ENCODE data around the gene TGIF2.

The TGIF2 gene

GRCh38 chr20:36593347-36593929, 20.0 kb downstream of the TGIF2 start:
- Histone ChIP-seq H3K27ac (ENCODE audit: low read depth, low read length, poor library complexity, severe bottlenecking) (peak overlapping the region; percentile 84), H3K36me3 (ENCODE audit: insufficient read depth, low read length) (peaks cover 29% of the 10 kb centered on the region; the same call in 1 of the 2 replicates), H3K9ac (ENCODE audit: low read length) (peak overlapping the region; percentile 30; the same call in 1 of the 2 replicates)

GRCh38 chr20:36599912-36600345, 26.5 kb downstream of the TGIF2 start:
- no peak overlapping the region for H3K9ac ChIP-seq (ENCODE audit: low read length)
- no peak overlapping the region for H3K4me2 ChIP-seq (ENCODE audit: low read length)
- H3F3A ChIP-seq (ENCODE audit: insufficient read depth, low read length) = no peaks in the 10 kb centered on the region
- H3K27ac ChIP-seq (ENCODE audit: low read depth, low read length, poor library complexity, severe bottlenecking) = peak overlapping the region; percentile 65
- H3K9me2 ChIP-seq (ENCODE audit: low read depth, low read length) = no peaks in the 10 kb centered on the region
- H4K20me1 ChIP-seq (ENCODE audit: insufficient read depth, low read length) = no peaks in the 10 kb centered on the region
- TF ChIP-seq CTCF (IDR thresholded peaks at IDR 0.05; ENCODE audit: low read length) = no peak
- H3K9me3 ChIP-seq (ENCODE audit: low read length) = no peaks in the 10 kb centered on the region
- peaks cover 31% of the 10 kb centered on the region for H3K4me1 ChIP-seq (ENCODE audit: insufficient read depth, low read length, severe bottlenecking)
- H3K27me3 ChIP-seq (ENCODE audit: insufficient read depth, low read length) = no peaks in the 10 kb centered on the region
- H3K4me3 ChIP-seq (ENCODE audit: low read depth, low read length, poor library complexity, severe bottlenecking) = no peak overlapping the region
- no peaks in the 10 kb centered on the region for H3K79me2 ChIP-seq (ENCODE audit: insufficient read depth, low read length)
- H2AFZ ChIP-seq (ENCODE audit: low read length) = no peak overlapping the region
- H3K36me3 ChIP-seq (ENCODE audit: insufficient read depth, low read length) = no peaks in the 10 kb centered on the region; the same call in 1 of the 2 replicates

More at GRCh38 chr20:36593347-36593929, 20.0 kb downstream of the TGIF2 start:
- Histone ChIP-seq H3K4me1 (ENCODE audit: insufficient read depth, low read length, severe bottlenecking) (peaks cover 43% of the 10 kb centered on the region), H2AFZ (ENCODE audit: low read length) (no peak overlapping the region), H3F3A (ENCODE audit: insufficient read depth, low read length) (0 out of 2 replicates have a peak, but pooled peaks cover 4% of the 10 kb centered on the region), H3K9me3 (ENCODE audit: low read length) (no peaks in the 10 kb centered on the region), H3K79me2 (ENCODE audit: insufficient read depth, low read length) (no peaks in the 10 kb centered on the region), H3K27me3 (ENCODE audit: insufficient read depth, low read length) (no peaks in the 10 kb centered on the region), H3K4me2 (ENCODE audit: low read length) (peak overlapping the region; percentile 22; the same call in 1 of the 2 replicates), H4K20me1 (ENCODE audit: insufficient read depth, low read length) (no peaks in the 10 kb centered on the region), H3K4me3 (ENCODE audit: low read depth, low read length, poor library complexity, severe bottlenecking) (no peak overlapping the region), H3K9me2 (ENCODE audit: low read depth, low read length) (no peaks in the 10 kb centered on the region)
- no peak for TF ChIP-seq CTCF (IDR thresholded peaks at IDR 0.05; ENCODE audit: low read length)
- no peak for TF ChIP-seq EZH2 (IDR thresholded peaks at IDR 0.05; ENCODE audit: borderline replicate concordance, low read length)

GRCh38 chr20:36601540-36601939, 28.1 kb downstream of the TGIF2 start:
- H4K20me1 ChIP-seq (ENCODE audit: insufficient read depth, low read length) = no peaks in the 10 kb centered on the region
- no peak overlapping the region for H3K27ac ChIP-seq (ENCODE audit: low read depth, low read length, poor library complexity, severe bottlenecking)
- H3K4me3 ChIP-seq (ENCODE audit: low read depth, low read length, poor library complexity, severe bottlenecking) = no peak overlapping the region
- H3K4me2 ChIP-seq (ENCODE audit: low read length) = no peak overlapping the region
- H2AFZ ChIP-seq (ENCODE audit: low read length) = no peak overlapping the region
- H3K79me2 ChIP-seq (ENCODE audit: insufficient read depth, low read length) = peaks cover 9% of the 10 kb centered on the region
- peaks cover 22% of the 10 kb centered on the region for H3K4me1 ChIP-seq (ENCODE audit: insufficient read depth, low read length, severe bottlenecking)
- no peak overlapping the region for H3K9ac ChIP-seq (ENCODE audit: low read length)
- H3K9me2 ChIP-seq (ENCODE audit: low read depth, low read length) = no peaks in the 10 kb centered on the region
- H3K27me3 ChIP-seq (ENCODE audit: insufficient read depth, low read length) = no peaks in the 10 kb centered on the region
- H3F3A ChIP-seq (ENCODE audit: insufficient read depth, low read length) = no peaks in the 10 kb centered on the region
- H3K36me3 ChIP-seq (ENCODE audit: insufficient read depth, low read length) = no peaks in the 10 kb centered on the region
- H3K9me3 ChIP-seq (ENCODE audit: low read length) = no peaks in the 10 kb centered on the region
- TF ChIP-seq CTCF (IDR thresholded peaks at IDR 0.05; ENCODE audit: low read length) (no peak), EZH2 (IDR thresholded peaks at IDR 0.05; ENCODE audit: borderline replicate concordance, low read length) (no peak)
